A549 (cell line): ENCODE data around the gene SUSD3.

Experiments used
- CEBPB ChIP-seq, 2 experiments: fragments of >200 bp in 1 of 2; sonication (Bioruptor Twin) in 1 of 2; formaldehyde crosslinking in 1 of 2; IDR thresholded peaks; 2 replicates each; pipeline ENCODE4 v1.6.1; 2012 to 2016
- CTCF ChIP-seq: fragments of >200 bp; sonication (Bioruptor Twin); formaldehyde crosslinking; IDR thresholded peaks from 3 replicates; pipeline ENCODE4 v1.5.1; 2016
- RCOR1 ChIP-seq: fragments of 150-350 bp; IDR thresholded peaks from 2 replicates; pipeline ENCODE4 v1.6.1; 2014; ENCODE audit warnings: antibody characterized with exemption, low read length, low read depth
- TF ChIP-seq, protein P1 (sequence below): fragments of 200-600 bp; sonication (generic); IDR thresholded peaks from 2 replicates; pipeline ENCODE4 v1.6.1; 2016; ENCODE audit warnings: antibody characterized with exemption, mild to moderate bottlenecking, moderate library complexity

- TF ChIP-seq CTCF (no peak), RCOR1 (no peak), CEBPB (IDR thresholded peaks at IDR 0.05) (no peak)
- TF ChIP-seq, protein P1, sequence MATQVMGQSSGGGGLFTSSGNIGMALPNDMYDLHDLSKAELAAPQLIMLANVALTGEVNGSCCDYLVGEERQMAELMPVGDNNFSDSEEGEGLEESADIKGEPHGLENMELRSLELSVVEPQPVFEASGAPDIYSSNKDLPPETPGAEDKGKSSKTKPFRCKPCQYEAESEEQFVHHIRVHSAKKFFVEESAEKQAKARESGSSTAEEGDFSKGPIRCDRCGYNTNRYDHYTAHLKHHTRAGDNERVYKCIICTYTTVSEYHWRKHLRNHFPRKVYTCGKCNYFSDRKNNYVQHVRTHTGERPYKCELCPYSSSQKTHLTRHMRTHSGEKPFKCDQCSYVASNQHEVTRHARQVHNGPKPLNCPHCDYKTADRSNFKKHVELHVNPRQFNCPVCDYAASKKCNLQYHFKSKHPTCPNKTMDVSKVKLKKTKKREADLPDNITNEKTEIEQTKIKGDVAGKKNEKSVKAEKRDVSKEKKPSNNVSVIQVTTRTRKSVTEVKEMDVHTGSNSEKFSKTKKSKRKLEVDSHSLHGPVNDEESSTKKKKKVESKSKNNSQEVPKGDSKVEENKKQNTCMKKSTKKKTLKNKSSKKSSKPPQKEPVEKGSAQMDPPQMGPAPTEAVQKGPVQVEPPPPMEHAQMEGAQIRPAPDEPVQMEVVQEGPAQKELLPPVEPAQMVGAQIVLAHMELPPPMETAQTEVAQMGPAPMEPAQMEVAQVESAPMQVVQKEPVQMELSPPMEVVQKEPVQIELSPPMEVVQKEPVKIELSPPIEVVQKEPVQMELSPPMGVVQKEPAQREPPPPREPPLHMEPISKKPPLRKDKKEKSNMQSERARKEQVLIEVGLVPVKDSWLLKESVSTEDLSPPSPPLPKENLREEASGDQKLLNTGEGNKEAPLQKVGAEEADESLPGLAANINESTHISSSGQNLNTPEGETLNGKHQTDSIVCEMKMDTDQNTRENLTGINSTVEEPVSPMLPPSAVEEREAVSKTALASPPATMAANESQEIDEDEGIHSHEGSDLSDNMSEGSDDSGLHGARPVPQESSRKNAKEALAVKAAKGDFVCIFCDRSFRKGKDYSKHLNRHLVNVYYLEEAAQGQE: no peak
Observed at GRCh38 chr9:93076792-93077128, 18.3 kb downstream of the SUSD3 start.
